HAP-1 (cell line): ENCODE results near the gene NUP188.

Experiments used
- DNase-seq, 2 experiments: peaks; one replicate each; pipeline ENCODE4 v3.0.0-alpha.2; 2016 to 2020; ENCODE audit warnings: low spot score in 2 of 2
- H3K27me3 ChIP-seq: fragments of 250-450 bp; sonication (Bioruptor Pico); 2 replicates; pipeline ENCODE4 v1.5.1; 2020; ENCODE audit warnings: low read depth, mild to moderate bottlenecking, moderate library complexity
- H3K36me3 ChIP-seq: fragments of 250-450 bp; sonication (Bioruptor Pico); replicated peaks from 2 replicates; pipeline ENCODE4 v1.5.1; 2020; ENCODE audit warnings: mild to moderate bottlenecking
- H3K4me1 ChIP-seq: fragments of 250-450 bp; sonication (Bioruptor Pico); 2 replicates; pipeline ENCODE4 v1.5.1; 2020; ENCODE audit warnings: mild to moderate bottlenecking
- H3K4me3 ChIP-seq: fragments of 250-450 bp; sonication (Bioruptor Pico); 2 replicates; pipeline ENCODE4 v1.5.1; 2020; ENCODE audit warnings: mild to moderate bottlenecking, moderate library complexity
- H3K9me3 ChIP-seq: fragments of 250-450 bp; sonication (Bioruptor Pico); 2 replicates; pipeline ENCODE4 v1.5.1; 2020; ENCODE audit warnings: mild to moderate bottlenecking, moderate library complexity
- in situ Hi-C: fragments of 300-500 bp; cut with MboI; formaldehyde crosslinking; loops from 3 replicates; pipeline ENCODE4 v1.14.3; 2020; ENCODE audit warnings: low sequenced_read_pairs, inconsistent platforms, mixed read lengths

The NUP188 gene

GRCh38 chr9:128921881-128922763 is 25.4 kb upstream of the NUP188 start:
- Histone ChIP-seq H3K9me3 (no peaks in the 10 kb centered on the region), H3K36me3 (no peaks in the 10 kb centered on the region; the same call in 1 of the 2 replicates), H3K27me3 (0 out of 2 replicates have a peak, but pooled peaks cover 2% of the 10 kb centered on the region), H3K4me3 (no peak overlapping the region), H3K4me1 (no peaks in the 10 kb centered on the region)
- DNase-seq: peak; percentile 3 to 27
- in situ Hi-C loops: no loop called here

GRCh38 chr9:128923493-128923883 is 24.0 kb upstream of the NUP188 start:
- in situ Hi-C loops: no loop called here
- no peak overlapping the region for H3K4me3 ChIP-seq
- H3K9me3 ChIP-seq: no peaks in the 10 kb centered on the region
- no peaks in the 10 kb centered on the region for H3K4me1 ChIP-seq
- DNase-seq: no peak
- no peaks in the 10 kb centered on the region for H3K36me3 ChIP-seq
- 0 out of 2 replicates have a peak, but pooled peaks cover 2% of the 10 kb centered on the region for H3K27me3 ChIP-seq

- Histone ChIP-seq H3K9me3 (no peaks in the 10 kb centered on the region), H3K27me3 (0 out of 2 replicates have a peak, but pooled peaks cover 2% of the 10 kb centered on the region), H3K4me1 (no peaks in the 10 kb centered on the region), H3K4me3 (no peak overlapping the region), H3K36me3 (no peaks in the 10 kb centered on the region)
- in situ Hi-C loops: loop anchor here (5.0 kb wide), 2 partner anchors 76 to 196 kb away; no protein-coding TSS in a partner anchor
- DNase-seq: peak; percentile 71 to 77
These were observed 19.6 kb upstream of the NUP188 start for GRCh38 chr9:128927731-128928411.

- Histone ChIP-seq H3K4me1 (no peaks in the 10 kb centered on the region), H3K4me3 (no peak overlapping the region), H3K9me3 (no peaks in the 10 kb centered on the region), H3K36me3 (no peaks in the 10 kb centered on the region), H3K27me3 (0 out of 2 replicates have a peak, but pooled peaks cover 2% of the 10 kb centered on the region)
- in situ Hi-C loops: loop anchor here (5.0 kb wide), 2 partner anchors 76 to 196 kb away; no protein-coding TSS in a partner anchor
- DNase-seq: no peak
These were observed 18.9 kb upstream of the NUP188 start for GRCh38 chr9:128928624-128929023.

- no peak for DNase-seq
- Histone ChIP-seq H3K27me3 (0 out of 2 replicates have a peak, but pooled peaks cover 2% of the 10 kb centered on the region), H3K9me3 (no peaks in the 10 kb centered on the region), H3K36me3 (no peaks in the 10 kb centered on the region), H3K4me3 (no peak overlapping the region), H3K4me1 (no peaks in the 10 kb centered on the region)
- in situ Hi-C loops: loop anchor here (5.0 kb wide), 2 partner anchors 77 to 197 kb away; no protein-coding TSS in a partner anchor
These were observed 17.9 kb upstream of the NUP188 start for GRCh38 chr9:128929560-128929959.

- Histone ChIP-seq H3K27me3 (no peaks in the 10 kb centered on the region), H3K36me3 (no peaks in the 10 kb centered on the region), H3K4me1 (no peaks in the 10 kb centered on the region), H3K9me3 (no peaks in the 10 kb centered on the region), H3K4me3 (no peak overlapping the region)
- in situ Hi-C loops: no loop called here
- no peak for DNase-seq
These were observed 13.8 kb upstream of the NUP188 start for GRCh38 chr9:128933731-128934130.

- in situ Hi-C loops: no loop called here
- Histone ChIP-seq H3K4me3 (no peak overlapping the region), H3K9me3 (no peaks in the 10 kb centered on the region), H3K36me3 (no peaks in the 10 kb centered on the region), H3K4me1 (no peaks in the 10 kb centered on the region), H3K27me3 (no peaks in the 10 kb centered on the region)
- no peak for DNase-seq
These were observed 11.2 kb upstream of the NUP188 start for GRCh38 chr9:128936171-128936865.

GRCh38 chr9:128937310-128938165 is 10.0 kb upstream of the NUP188 start:
- no peak for DNase-seq
- in situ Hi-C loops: no loop called here
- Histone ChIP-seq H3K9me3 (no peaks in the 10 kb centered on the region), H3K27me3 (no peaks in the 10 kb centered on the region), H3K36me3 (no peaks in the 10 kb centered on the region), H3K4me3 (no peak overlapping the region), H3K4me1 (no peaks in the 10 kb centered on the region)

GRCh38 chr9:128940271-128940921 is 7.1 kb upstream of the NUP188 start:
- no peaks in the 10 kb centered on the region for H3K27me3 ChIP-seq
- no peaks in the 10 kb centered on the region for H3K36me3 ChIP-seq
- no peaks in the 10 kb centered on the region for H3K4me1 ChIP-seq
- no peak overlapping the region for H3K4me3 ChIP-seq
- H3K9me3 ChIP-seq: no peaks in the 10 kb centered on the region
- DNase-seq: no peak
- in situ Hi-C loops: no loop called here

- Histone ChIP-seq H3K9me3 (no peaks in the 10 kb centered on the region), H3K36me3 (no peaks in the 10 kb centered on the region; the same call in 1 of the 2 replicates), H3K4me3 (no peak overlapping the region), H3K27me3 (no peaks in the 10 kb centered on the region), H3K4me1 (no peaks in the 10 kb centered on the region)
- in situ Hi-C loops: no loop called here
- DNase-seq: no peak
These were observed 6.3 kb upstream of the NUP188 start for GRCh38 chr9:128940946-128941755.

- Histone ChIP-seq H3K4me3 (no peak overlapping the region), H3K27me3 (no peaks in the 10 kb centered on the region), H3K4me1 (peaks cover 4% of the 10 kb centered on the region; the same call in 1 of the 2 replicates), H3K9me3 (no peaks in the 10 kb centered on the region), H3K36me3 (peaks cover 1% of the 10 kb centered on the region)
- in situ Hi-C loops: no loop called here
- DNase-seq: no peak
These were observed 3.5 kb upstream of the NUP188 start for GRCh38 chr9:128943832-128944620.
